ENCODE data around the gene PDE8B.

GRCh38 chr5:77413049-77413448 is 202.6 kb downstream of the PDE8B start:
- no peak for TF ChIP-seq CTCF (IDR thresholded peaks at IDR 0.05)
- no peak for TF ChIP-seq POLR2A (IDR thresholded peaks at IDR 0.05)
- no peak for TF ChIP-seq POLR2AphosphoS5 (IDR thresholded peaks at IDR 0.05)
- TF ChIP-seq EP300 (IDR thresholded peaks at IDR 0.05), result no peak
